SK-N-SH treated with all-trans-retinoic acid at 6 μM for 48 hours (cell line): Measurements from ENCODE around the gene OXSR1.

Source experiments
- ATAC-seq: fragments of 200-7000 bp; cut with Tn5 transposase; 3 replicates; pipeline ENCODE4 v1.9.1; 2020; ENCODE audit warnings: mild to moderate bottlenecking, moderate library complexity
- ARNTL ChIP-seq: fragments of 450-650 bp; formaldehyde crosslinking; IDR thresholded peaks from 2 replicates; pipeline ENCODE4 v1.5.0; 2020; ENCODE audit warnings: low read depth, mild to moderate bottlenecking, moderate library complexity, borderline replicate concordance
- BACH2 ChIP-seq: fragments of 250-450 bp; sonication (Bioruptor Pico); IDR thresholded peaks from 2 replicates; pipeline ENCODE4 v1.9.0; 2021; ENCODE audit warnings: mild to moderate bottlenecking, borderline replicate concordance
- CSDC2 ChIP-seq: fragments of 250-450 bp; sonication (Bioruptor Pico); IDR thresholded peaks from 2 replicates; pipeline ENCODE4 v1.5.0; 2020; ENCODE audit warnings: mild to moderate bottlenecking, moderate library complexity
- ESRRG ChIP-seq: fragments of 250-450 bp; sonication (Bioruptor Pico); IDR thresholded peaks from 2 replicates; pipeline ENCODE4 v1.6.1; 2021; ENCODE audit warnings: mild to moderate bottlenecking
- GLIS3 ChIP-seq: fragments of 250-450 bp; sonication (Bioruptor Pico); IDR thresholded peaks from 2 replicates; pipeline ENCODE4 v1.5.0; 2020; ENCODE audit warnings: mild to moderate bottlenecking, moderate library complexity
- ISL1 ChIP-seq: fragments of 250-450 bp; sonication (Bioruptor Pico); IDR thresholded peaks from 2 replicates; pipeline ENCODE4 v2.1.2; 2022; ENCODE audit warnings: mild to moderate bottlenecking, moderate library complexity
- OSR1 ChIP-seq: fragments of 250-450 bp; sonication (Bioruptor Pico); IDR thresholded peaks from 2 replicates; pipeline ENCODE4 v1.8.0; 2022; ENCODE audit warnings: moderate library complexity, mild to moderate bottlenecking, inconsistent platforms
- PPARA ChIP-seq: fragments of 250-450 bp; sonication (Bioruptor Pico); IDR thresholded peaks from 2 replicates; pipeline ENCODE4 v1.5.0; 2020; ENCODE audit warnings: mild to moderate bottlenecking, borderline replicate concordance
- RARB ChIP-seq: fragments of 250-450 bp; sonication (Bioruptor Pico); IDR thresholded peaks from 2 replicates; pipeline ENCODE4 v1.8.0; 2021; ENCODE audit warnings: mild to moderate bottlenecking, moderate library complexity
- SNAI2 ChIP-seq: fragments of 250-450 bp; sonication (Bioruptor Pico); IDR thresholded peaks from 2 replicates; pipeline ENCODE4 v1.5.0; 2020; ENCODE audit warnings: mild to moderate bottlenecking, moderate library complexity
- TCF4 ChIP-seq: fragments of 250-450 bp; sonication (Bioruptor Pico); IDR thresholded peaks from 2 replicates; pipeline ENCODE4 v1.8.0; 2021; ENCODE audit warnings: mild to moderate bottlenecking, moderate library complexity, borderline replicate concordance
- TOX ChIP-seq: fragments of 250-450 bp; sonication (Bioruptor Pico); IDR thresholded peaks from 2 replicates; pipeline ENCODE4 v1.8.0; 2021; ENCODE audit warnings: mild to moderate bottlenecking, moderate library complexity, borderline replicate concordance
- ZC3H10 ChIP-seq: fragments of 250-450 bp; sonication (Bioruptor Pico); IDR thresholded peaks from 2 replicates; pipeline ENCODE4 v1.5.1; 2021; ENCODE audit warnings: mild to moderate bottlenecking, moderate library complexity
- ZFP3 ChIP-seq: fragments of 250-450 bp; sonication (Bioruptor Pico); IDR thresholded peaks from 2 replicates; pipeline ENCODE4 v1.5.0; 2020; ENCODE audit warnings: mild to moderate bottlenecking, moderate library complexity
- ZFP30 ChIP-seq: fragments of 450-650 bp; formaldehyde crosslinking; IDR thresholded peaks from 2 replicates; pipeline ENCODE4 v1.5.0; 2022; ENCODE audit warnings: mild to moderate bottlenecking, moderate library complexity
- ZNF565 ChIP-seq: fragments of 450-650 bp; formaldehyde crosslinking; conservative IDR thresholded peaks from 2 replicates; pipeline ENCODE4 v1.5.0; 2020; ENCODE audit warnings: low read depth, mild to moderate bottlenecking, moderate library complexity
- ZNF70 ChIP-seq: fragments of 450-650 bp; formaldehyde crosslinking; IDR thresholded peaks from 2 replicates; pipeline ENCODE4 v1.5.0; 2020; ENCODE audit warnings: mild to moderate bottlenecking, moderate library complexity
- ZNF8 ChIP-seq: fragments of 450-650 bp; formaldehyde crosslinking; IDR thresholded peaks from 2 replicates; pipeline ENCODE4 v1.5.0; 2020; ENCODE audit warnings: mild to moderate bottlenecking, moderate library complexity
- TF ChIP-seq, protein P1 (sequence below): fragments of 250-450 bp; sonication (Bioruptor Pico); IDR thresholded peaks from 2 replicates; pipeline ENCODE4 v1.5.1; 2020; ENCODE audit warnings: low read depth, mild to moderate bottlenecking, moderate library complexity
- TF ChIP-seq, protein P2 (sequence below): fragments of 250-450 bp; sonication (Bioruptor Pico); IDR thresholded peaks from 2 replicates; pipeline ENCODE4 v1.8.0; 2021; ENCODE audit warnings: low read depth, mild to moderate bottlenecking, moderate library complexity, borderline replicate concordance
- TF ChIP-seq, protein P3 (sequence below): fragments of 250-450 bp; sonication (Bioruptor Pico); IDR thresholded peaks from 2 replicates; pipeline ENCODE4 v1.5.1; 2021; ENCODE audit warnings: mild to moderate bottlenecking, moderate library complexity
- TF ChIP-seq, protein P4 (sequence below): fragments of 250-450 bp; sonication (Bioruptor Pico); IDR thresholded peaks from 2 replicates; pipeline ENCODE4 v1.8.0; 2020; ENCODE audit warnings: mild to moderate bottlenecking, moderate library complexity, borderline replicate concordance

Gene OXSR1

DNA sequence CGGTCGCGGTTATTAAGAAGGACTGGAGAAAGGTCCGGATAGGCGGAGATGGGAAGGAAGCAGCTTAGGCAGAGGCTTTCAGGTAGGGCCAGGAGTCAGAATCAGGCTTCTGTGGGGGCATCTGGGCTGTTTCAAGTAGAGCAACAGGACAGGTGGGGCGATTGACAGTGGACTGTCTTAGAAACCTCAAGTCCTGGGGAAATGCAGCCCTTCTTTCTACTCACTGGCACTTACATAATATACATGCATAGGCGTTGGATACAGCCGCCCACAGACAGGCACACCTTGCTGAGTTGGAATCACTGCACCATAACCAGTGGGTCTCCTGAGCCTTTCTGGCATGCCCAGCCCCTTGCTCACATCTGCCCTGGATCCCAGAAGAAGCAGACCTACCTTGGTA lies 26.1 kb upstream of the OXSR1 start:
- TF ChIP-seq TOX (CRISPR knock-in tag): no peak
- no peak; the same call in 2 of the 3 replicates for ATAC-seq

DNA sequence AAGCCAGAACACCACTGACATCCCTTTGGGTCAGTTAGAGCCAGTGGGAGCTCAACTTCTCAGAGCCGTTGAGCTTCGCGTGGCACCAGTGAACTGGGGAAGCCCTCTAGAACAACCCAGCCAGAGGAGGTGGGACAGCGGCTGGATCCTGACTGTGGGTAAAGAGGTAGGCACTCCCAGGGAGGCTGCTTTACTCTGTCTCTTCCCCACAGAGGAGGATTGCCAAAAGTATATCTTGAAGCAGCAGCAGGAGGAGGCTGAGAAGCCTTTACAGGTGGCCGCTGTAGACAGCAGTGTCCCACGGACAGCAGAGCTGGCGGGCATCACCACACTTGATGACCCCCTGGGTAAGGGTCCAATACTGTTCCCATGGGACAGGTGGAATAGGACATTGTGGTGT lies 25.7 kb upstream of the OXSR1 start:
- TF ChIP-seq ESRRG (CRISPR knock-in tag) (no peak), PPARA (CRISPR knock-in tag) (no peak), ZFP3 (CRISPR knock-in tag) (no peak), TOX (CRISPR knock-in tag) (no peak), ZNF565 (CRISPR knock-in tag) (no peak), TCF4 (no peak), ARNTL (no peak), ZNF70 (no peak)
- TF ChIP-seq, all 23 proteins: peak for 0
- ATAC-seq: no peak

DNA sequence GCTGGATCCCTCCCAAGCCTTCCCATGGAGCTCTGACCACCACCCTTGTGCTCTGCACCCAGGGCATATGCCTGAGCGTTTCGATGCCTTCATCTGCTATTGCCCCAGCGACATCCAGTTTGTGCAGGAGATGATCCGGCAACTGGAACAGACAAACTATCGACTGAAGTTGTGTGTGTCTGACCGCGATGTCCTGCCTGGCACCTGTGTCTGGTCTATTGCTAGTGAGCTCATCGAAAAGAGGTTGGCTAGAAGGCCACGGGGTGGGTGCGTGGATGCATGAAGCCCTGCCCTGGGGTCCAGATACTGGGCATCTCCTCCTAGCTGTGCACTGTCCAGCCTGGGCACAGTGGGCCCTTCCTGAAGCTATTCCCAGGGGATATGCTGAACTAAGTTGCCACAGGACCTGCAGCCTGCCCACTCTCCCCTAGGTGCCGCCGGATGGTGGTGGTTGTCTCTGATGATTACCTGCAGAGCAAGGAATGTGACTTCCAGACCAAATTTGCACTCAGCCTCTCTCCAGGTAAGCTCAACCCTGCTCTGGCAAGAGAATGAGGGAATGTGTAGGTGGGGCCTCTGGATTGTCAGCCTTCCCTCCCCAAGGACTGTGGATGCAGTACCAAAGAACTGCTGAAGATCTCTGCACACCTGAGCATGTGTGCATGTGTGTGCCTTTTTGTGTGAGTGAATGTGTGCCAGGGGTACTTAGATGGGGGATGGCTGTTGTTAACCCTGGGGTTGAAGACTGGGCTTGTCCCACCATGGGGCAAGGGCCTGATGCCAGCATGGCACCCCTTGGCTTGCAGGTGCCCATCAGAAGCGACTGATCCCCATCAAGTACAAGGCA lies 24.8 kb upstream of the OXSR1 start:
- ATAC-seq: no peak
- TF ChIP-seq ISL1: no peak
- TF ChIP-seq TCF4: no peak
- TF ChIP-seq, protein P1, sequence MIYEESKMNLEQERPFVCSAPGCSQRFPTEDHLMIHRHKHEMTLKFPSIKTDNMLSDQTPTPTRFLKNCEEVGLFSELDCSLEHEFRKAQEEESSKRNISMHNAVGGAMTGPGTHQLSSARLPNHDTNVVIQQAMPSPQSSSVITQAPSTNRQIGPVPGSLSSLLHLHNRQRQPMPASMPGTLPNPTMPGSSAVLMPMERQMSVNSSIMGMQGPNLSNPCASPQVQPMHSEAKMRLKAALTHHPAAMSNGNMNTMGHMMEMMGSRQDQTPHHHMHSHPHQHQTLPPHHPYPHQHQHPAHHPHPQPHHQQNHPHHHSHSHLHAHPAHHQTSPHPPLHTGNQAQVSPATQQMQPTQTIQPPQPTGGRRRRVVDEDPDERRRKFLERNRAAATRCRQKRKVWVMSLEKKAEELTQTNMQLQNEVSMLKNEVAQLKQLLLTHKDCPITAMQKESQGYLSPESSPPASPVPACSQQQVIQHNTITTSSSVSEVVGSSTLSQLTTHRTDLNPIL (CRISPR knock-in tag): no peak
- no peak for TF ChIP-seq ZNF8
- no peak for TF ChIP-seq BACH2
- TF ChIP-seq SNAI2 (CRISPR knock-in tag): no peak
- TF ChIP-seq ZNF565 (CRISPR knock-in tag): no peak
- TF ChIP-seq, protein P2, sequence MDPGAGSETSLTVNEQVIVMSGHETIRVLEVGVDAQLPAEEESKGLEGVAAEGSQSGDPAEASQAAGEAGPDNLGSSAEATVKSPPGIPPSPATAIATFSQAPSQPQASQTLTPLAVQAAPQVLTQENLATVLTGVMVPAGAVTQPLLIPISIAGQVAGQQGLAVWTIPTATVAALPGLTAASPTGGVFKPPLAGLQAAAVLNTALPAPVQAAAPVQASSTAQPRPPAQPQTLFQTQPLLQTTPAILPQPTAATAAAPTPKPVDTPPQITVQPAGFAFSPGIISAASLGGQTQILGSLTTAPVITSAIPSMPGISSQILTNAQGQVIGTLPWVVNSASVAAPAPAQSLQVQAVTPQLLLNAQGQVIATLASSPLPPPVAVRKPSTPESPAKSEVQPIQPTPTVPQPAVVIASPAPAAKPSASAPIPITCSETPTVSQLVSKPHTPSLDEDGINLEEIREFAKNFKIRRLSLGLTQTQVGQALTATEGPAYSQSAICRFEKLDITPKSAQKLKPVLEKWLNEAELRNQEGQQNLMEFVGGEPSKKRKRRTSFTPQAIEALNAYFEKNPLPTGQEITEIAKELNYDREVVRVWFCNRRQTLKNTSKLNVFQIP (CRISPR knock-in tag): no peak
- no peak for TF ChIP-seq OSR1 (CRISPR knock-in tag)
- no peak for TF ChIP-seq ZFP30 (CRISPR knock-in tag)
- TF ChIP-seq, protein P3, sequence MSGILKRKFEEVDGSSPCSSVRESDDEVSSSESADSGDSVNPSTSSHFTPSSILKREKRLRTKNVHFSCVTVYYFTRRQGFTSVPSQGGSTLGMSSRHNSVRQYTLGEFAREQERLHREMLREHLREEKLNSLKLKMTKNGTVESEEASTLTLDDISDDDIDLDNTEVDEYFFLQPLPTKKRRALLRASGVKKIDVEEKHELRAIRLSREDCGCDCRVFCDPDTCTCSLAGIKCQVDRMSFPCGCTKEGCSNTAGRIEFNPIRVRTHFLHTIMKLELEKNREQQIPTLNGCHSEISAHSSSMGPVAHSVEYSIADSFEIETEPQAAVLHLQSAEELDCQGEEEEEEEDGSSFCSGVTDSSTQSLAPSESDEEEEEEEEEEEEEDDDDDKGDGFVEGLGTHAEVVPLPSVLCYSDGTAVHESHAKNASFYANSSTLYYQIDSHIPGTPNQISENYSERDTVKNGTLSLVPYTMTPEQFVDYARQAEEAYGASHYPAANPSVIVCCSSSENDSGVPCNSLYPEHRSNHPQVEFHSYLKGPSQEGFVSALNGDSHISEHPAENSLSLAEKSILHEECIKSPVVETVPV (CRISPR knock-in tag): no peak
- TF ChIP-seq ARNTL: no peak
- TF ChIP-seq ZC3H10: no peak
- TF ChIP-seq ZNF70: no peak

DNA sequence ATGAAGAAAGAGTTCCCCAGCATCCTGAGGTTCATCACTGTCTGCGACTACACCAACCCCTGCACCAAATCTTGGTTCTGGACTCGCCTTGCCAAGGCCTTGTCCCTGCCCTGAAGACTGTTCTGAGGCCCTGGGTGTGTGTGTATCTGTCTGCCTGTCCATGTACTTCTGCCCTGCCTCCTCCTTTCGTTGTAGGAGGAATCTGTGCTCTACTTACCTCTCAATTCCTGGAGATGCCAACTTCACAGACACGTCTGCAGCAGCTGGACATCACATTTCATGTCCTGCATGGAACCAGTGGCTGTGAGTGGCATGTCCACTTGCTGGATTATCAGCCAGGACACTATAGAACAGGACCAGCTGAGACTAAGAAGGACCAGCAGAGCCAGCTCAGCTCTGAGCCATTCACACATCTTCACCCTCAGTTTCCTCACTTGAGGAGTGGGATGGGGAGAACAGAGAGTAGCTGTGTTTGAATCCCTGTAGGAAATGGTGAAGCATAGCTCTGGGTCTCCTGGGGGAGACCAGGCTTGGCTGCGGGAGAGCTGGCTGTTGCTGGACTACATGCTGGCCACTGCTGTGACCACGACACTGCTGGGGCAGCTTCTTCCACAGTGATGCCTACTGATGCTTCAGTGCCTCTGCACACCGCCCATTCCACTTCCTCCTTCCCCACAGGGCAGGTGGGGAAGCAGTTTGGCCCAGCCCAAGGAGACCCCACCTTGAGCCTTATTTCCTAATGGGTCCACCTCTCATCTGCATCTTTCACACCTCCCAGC lies 24.0 kb upstream of the OXSR1 start:
- no peak for ATAC-seq
- TF ChIP-seq, protein P2 (CRISPR knock-in tag): no peak
- TF ChIP-seq CSDC2 (no peak), ZNF8 (no peak), ZFP3 (CRISPR knock-in tag) (no peak), PPARA (CRISPR knock-in tag) (no peak), ZFP30 (CRISPR knock-in tag) (no peak), ZNF70 (no peak), ESRRG (CRISPR knock-in tag) (no peak), ZC3H10 (no peak), RARB (CRISPR knock-in tag) (no peak), SNAI2 (CRISPR knock-in tag) (no peak), TCF4 (no peak), TOX (CRISPR knock-in tag) (no peak), GLIS3 (CRISPR knock-in tag) (no peak), OSR1 (CRISPR knock-in tag) (no peak)
- TF ChIP-seq, protein P1 (CRISPR knock-in tag): no peak
- TF ChIP-seq, protein P3 (CRISPR knock-in tag): no peak
- TF ChIP-seq, protein P4, sequence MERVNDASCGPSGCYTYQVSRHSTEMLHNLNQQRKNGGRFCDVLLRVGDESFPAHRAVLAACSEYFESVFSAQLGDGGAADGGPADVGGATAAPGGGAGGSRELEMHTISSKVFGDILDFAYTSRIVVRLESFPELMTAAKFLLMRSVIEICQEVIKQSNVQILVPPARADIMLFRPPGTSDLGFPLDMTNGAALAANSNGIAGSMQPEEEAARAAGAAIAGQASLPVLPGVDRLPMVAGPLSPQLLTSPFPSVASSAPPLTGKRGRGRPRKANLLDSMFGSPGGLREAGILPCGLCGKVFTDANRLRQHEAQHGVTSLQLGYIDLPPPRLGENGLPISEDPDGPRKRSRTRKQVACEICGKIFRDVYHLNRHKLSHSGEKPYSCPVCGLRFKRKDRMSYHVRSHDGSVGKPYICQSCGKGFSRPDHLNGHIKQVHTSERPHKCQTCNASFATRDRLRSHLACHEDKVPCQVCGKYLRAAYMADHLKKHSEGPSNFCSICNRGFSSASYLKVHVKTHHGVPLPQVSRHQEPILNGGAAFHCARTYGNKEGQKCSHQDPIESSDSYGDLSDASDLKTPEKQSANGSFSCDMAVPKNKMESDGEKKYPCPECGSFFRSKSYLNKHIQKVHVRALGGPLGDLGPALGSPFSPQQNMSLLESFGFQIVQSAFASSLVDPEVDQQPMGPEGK (CRISPR knock-in tag): no peak
